HepG2 (cell line): Measurements from ENCODE around the gene PDIA6. TPM values are rescaled to one million over a fixed set of nuclear protein-coding genes. Genes with fewer than 3 reads are reported as not detected.
A peak's percentile ranks its signal among the peaks of the same experiment; 100 is the strongest.

ENCODE experiments used
- ATAC-seq: fragments of 200-7000 bp; cut with Tn5 transposase; 3 replicates; pipeline ENCODE4 v1.9.1; 2020; ENCODE audit warnings: mild to moderate bottlenecking, moderate library complexity
- BruUV-seq: library from RNA; stranded (reverse); fragments of 400-500 nt; replicated peaks from 2 replicates; lab custom pipeline; 2021; lab: Mats Ljungman, UMichigan
- CTCF ChIA-PET: fragments of 300-600 bp; formaldehyde crosslinking; extraction: SDS; loops from one replicate; lab custom pipeline; 2021; ENCODE audit warnings: low total read pairs, inconsistent platforms, low intra/inter-chr PET ratio; lab: Yijun Ruan, JAX
- POLR2A ChIA-PET: fragments of 350-600 bp; sonication (Branson Sonifier 250); formaldehyde crosslinking; loops from one replicate; lab custom pipeline; 2020; ENCODE audit warnings: antibody characterized with exemption, inconsistent platforms; lab: Yijun Ruan, JAX
- DNase-seq: peaks from one replicate; pipeline ENCODE4 v3.0.0-alpha.2; 2015; ENCODE audit warnings: low spot score
- FAIRE-seq: peaks from 3 replicates; lab custom pipeline; 2011; peaks lifted over from hg19 to GRCh38; lab: Jason Lieb, UNC
- H2AFZ ChIP-seq: one replicate; pipeline ENCODE4 v1.6.1; 2011; ENCODE audit warnings: low read length, inconsistent platforms
- H3K27ac ChIP-seq: fragments of 300-600 bp; 3 replicates; pipeline ENCODE4 v1.8.0; 2011; ENCODE audit warnings: mixed run types, mild to moderate bottlenecking, mixed read lengths, low read length, inconsistent platforms; ENCODE audit not compliant: insufficient read depth; ENCODE audit errors: extremely low read length
- H3K27me3 ChIP-seq, 2 experiments: fragments of 200-600 bp in 1 of 2; 2 replicates in 1 of 2; 3 replicates in 1 of 2; pipeline versions ENCODE4 v1.6.0 to v1.8.0; 2011; ENCODE audit warnings: low read length in 2 of 2, mild to moderate bottlenecking in 2 of 2, moderate library complexity in 2 of 2, inconsistent platforms in 1 of 2; ENCODE audit not compliant: insufficient read depth in 2 of 2, control insufficient read depth in 1 of 2
- H3K36me3 ChIP-seq, 2 experiments: fragments of 200-600 bp in 1 of 2; replicated peaks in 1 of 2; 2 replicates in 1 of 2; 3 replicates in 1 of 2; pipeline versions ENCODE4 v1.5.1 to v1.8.0; 2011; ENCODE audit warnings: low read length in 2 of 2, inconsistent platforms in 1 of 2; ENCODE audit not compliant: insufficient read depth in 2 of 2, control insufficient read depth in 1 of 2
- H3K4me1 ChIP-seq: 2 replicates; pipeline ENCODE4 v1.5.1; 2012; ENCODE audit warnings: low read length, inconsistent platforms; ENCODE audit not compliant: insufficient read depth
- H3K4me2 ChIP-seq: 2 replicates; pipeline ENCODE4 v1.6.0; 2011; ENCODE audit warnings: low read depth, low read length, inconsistent platforms
- H3K4me3 ChIP-seq, 3 experiments: fragments of 200-600 bp in 1 of 3; sonication (generic), shearing (Covaris generic) in 1 of 3; replicated peaks in 1 of 3; 2 replicates each; pipeline ENCODE4 v1.5.1; 2011 to 2016; ENCODE audit warnings: low read length in 3 of 3, inconsistent platforms in 2 of 3, low read depth in 2 of 3, mild to moderate bottlenecking in 2 of 3, control low read depth in 1 of 3, mixed read lengths in 1 of 3; ENCODE audit not compliant: insufficient read depth in 1 of 3
- H3K79me2 ChIP-seq: one replicate; pipeline ENCODE4 v1.6.1; 2011; ENCODE audit warnings: low read length, inconsistent platforms; ENCODE audit not compliant: insufficient read depth
- H3K9ac ChIP-seq: 2 replicates; pipeline ENCODE4 v1.6.0; 2011; ENCODE audit warnings: mild to moderate bottlenecking, low read depth, low read length, inconsistent platforms; ENCODE audit not compliant: insufficient read depth
- H3K9me3 ChIP-seq: 2 replicates; pipeline ENCODE4 v1.5.1; 2012; ENCODE audit warnings: mild to moderate bottlenecking, low read length
- H4K20me1 ChIP-seq: 2 replicates; pipeline ENCODE4 v1.6.0; 2011; ENCODE audit warnings: inconsistent platforms, mild to moderate bottlenecking, low read length, moderate library complexity; ENCODE audit not compliant: insufficient read depth
- CBX1 ChIP-seq: IDR thresholded peaks from one replicate; pipeline ENCODE4 v1.6.1; 2016; ENCODE audit warnings: antibody characterized with exemption, low read depth
- ETV5 ChIP-seq: IDR thresholded peaks from 2 replicates; pipeline ENCODE4 v1.6.1; 2018; ENCODE audit warnings: missing biosample characterization, missing genetic modification reagents, inconsistent platforms, borderline replicate concordance
- GPN1 ChIP-seq: sonication (generic); formaldehyde crosslinking; IDR thresholded peaks from 2 replicates; pipeline ENCODE4 v1.5.1; 2020; ENCODE audit warnings: missing genetic modification reagents, borderline replicate concordance
- KDM6A ChIP-seq: IDR thresholded peaks from 2 replicates; pipeline ENCODE4 v1.6.1; 2016; ENCODE audit warnings: low read depth
- MBNL3 ChIP-seq: fragments of 250-450 bp; sonication (Bioruptor Pico); conservative IDR thresholded peaks from 2 replicates; pipeline ENCODE4 v1.8.0; 2022; ENCODE audit warnings: mild to moderate bottlenecking, inconsistent platforms
- MTA3 ChIP-seq: sonication (generic); formaldehyde crosslinking; IDR thresholded peaks from 2 replicates; pipeline ENCODE4 v1.4.0; 2020; ENCODE audit warnings: missing genetic modification reagents
- PRPF4 ChIP-seq: fragments of 200-400 bp; formaldehyde crosslinking; IDR thresholded peaks from 2 replicates; pipeline ENCODE4 v1.6.1; 2016; ENCODE audit warnings: low read length, low read depth; ENCODE audit not compliant: poor library complexity, severe bottlenecking
- RAD21 ChIP-seq: fragments of 450-650 bp; formaldehyde crosslinking; IDR thresholded peaks from 2 replicates; pipeline ENCODE4 v1.5.0; 2020; ENCODE audit warnings: mild to moderate bottlenecking
- SMC3 ChIP-seq: IDR thresholded peaks from 2 replicates; pipeline ENCODE4 v1.6.1; 2011; ENCODE audit warnings: low read length, improper control_type of control experiment
- ZBTB20 ChIP-seq: sonication (generic); formaldehyde crosslinking; IDR thresholded peaks from 2 replicates; pipeline ENCODE4 v1.8.1; 2023; ENCODE audit warnings: missing genetic modification reagents, low read depth, mild to moderate bottlenecking, borderline replicate concordance
- ZBTB38 ChIP-seq: sonication (generic); formaldehyde crosslinking; IDR thresholded peaks from 2 replicates; pipeline ENCODE4 v1.5.1; 2020; ENCODE audit warnings: mild to moderate bottlenecking, missing genetic modification reagents
- ZFP37 ChIP-seq: sonication (generic); formaldehyde crosslinking; IDR thresholded peaks from 2 replicates; pipeline ENCODE4 v1.4.0; 2020; ENCODE audit warnings: missing genetic modification reagents, borderline replicate concordance
- ZNF12 ChIP-seq: sonication (generic); formaldehyde crosslinking; IDR thresholded peaks from 2 replicates; pipeline ENCODE4 v1.5.0; 2020; ENCODE audit warnings: missing genetic modification reagents
- ZNF556 ChIP-seq: sonication (generic); formaldehyde crosslinking; IDR thresholded peaks from 2 replicates; pipeline ENCODE4 v1.4.0; 2020; ENCODE audit warnings: mild to moderate bottlenecking, missing genetic modification reagents, borderline replicate concordance
- ZNF776 ChIP-seq: sonication (generic); formaldehyde crosslinking; IDR thresholded peaks from 2 replicates; pipeline ENCODE4 v1.4.0; 2020; ENCODE audit warnings: mild to moderate bottlenecking, missing genetic modification reagents
- WGBS: methylation state at CpG from one replicate; pipeline ENCODE4 v1.1.6; 2017; ENCODE audit warnings: low lambda C conversion rate; 5-methylcytosine and 5-hydroxymethylcytosine counted together
- in situ Hi-C: cut with HindIII; loops from 2 replicates; pipeline ENCODE4 v1.10.0; 2017; ENCODE audit warnings: low pct_unique_long_range_greater_than_20kb; ENCODE audit not compliant: extremely low pct_ligation_motif_present
- intact Hi-C: fragments of 100-400 bp; cut with micrococcal nuclease; formaldehyde crosslinking; loops from one replicate; pipeline ENCODE4 v1.10.0; 2022; ENCODE audit not compliant: unreplicated experiment
- polyA plus RNA-seq, 8 experiments: library from polyadenylated mRNA; depleted of rRNA in 3 of 8; stranded (reverse) in 7 of 8; unstranded in 1 of 8; fragments of >200 nt; fragmentation: Illumina TruSeq in 4 of 8; extraction: Trizol in 4 of 8; gene quantifications; 2 replicates each; pipeline versions ENCODE4 v1.2.1 to v1.2.3, GENCODE V29; 2011 to 2016; ENCODE audit warnings: low read depth in 4 of 8, missing spikeins in 1 of 8, mixed read lengths in 1 of 8; ENCODE audit not compliant: insufficient read depth in 1 of 8
- total RNA-seq, 5 experiments: library from RNA; depleted of rRNA; stranded (reverse); fragments of >200 nt; fragmentation: Illumina TruSeq; extraction: Trizol; gene quantifications; 2 replicates each; pipeline ENCODE4 v1.2.3, GENCODE V29; 2016; ENCODE audit warnings: low read depth in 1 of 5
- TF ChIP-seq, protein P1 (sequence below): sonication (generic); formaldehyde crosslinking; IDR thresholded peaks from 2 replicates; pipeline ENCODE4 v1.4.0; 2020; ENCODE audit warnings: missing genetic modification reagents
- TF ChIP-seq, protein P2 (sequence below): sonication (generic); formaldehyde crosslinking; IDR thresholded peaks from 2 replicates; pipeline ENCODE4 v1.4.0; 2020; ENCODE audit warnings: missing genetic modification reagents
- TF ChIP-seq, protein P3 (sequence below): sonication (generic); formaldehyde crosslinking; IDR thresholded peaks from 2 replicates; pipeline ENCODE4 v1.8.0; 2022; ENCODE audit warnings: mild to moderate bottlenecking, missing genetic modification reagents, moderate library complexity
- TF ChIP-seq, protein P4 (sequence below): sonication (generic); formaldehyde crosslinking; IDR thresholded peaks from 2 replicates; pipeline ENCODE4 v1.4.0; 2020; ENCODE audit warnings: missing genetic modification reagents, low read depth, mild to moderate bottlenecking, borderline replicate concordance

Gene PDIA6
- total and polyA plus RNA-seq, 2 of the 13 experiments (the other 11 are each of a cell fraction or from before 2014, with no cell fraction given), result 586 to 642 TPM

DNA sequence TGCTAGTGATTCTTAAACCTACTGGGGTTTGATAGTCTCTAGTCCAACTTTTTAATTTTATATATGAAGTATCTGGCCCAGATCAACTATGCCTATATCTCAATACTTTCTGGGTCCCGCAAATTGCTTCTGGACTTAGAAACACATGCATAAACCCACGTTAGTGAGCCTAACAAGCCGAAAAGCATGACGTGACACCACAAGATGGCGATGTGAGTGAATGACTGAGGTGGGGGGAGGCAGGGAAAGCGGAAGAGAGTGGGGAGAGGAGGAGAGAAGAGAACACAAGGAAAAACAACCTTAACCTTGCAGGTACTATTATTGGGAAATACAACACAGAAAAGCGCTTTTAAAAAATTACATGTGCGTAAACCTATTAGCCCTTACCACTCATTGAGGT lies 13.8 kb downstream of the PDIA6 start (continued):
- TF ChIP-seq ZNF556 (CRISPR knock-in tag) (no peak), CBX1 (no peak), KDM6A (CRISPR knock-in tag) (no peak), ZBTB20 (CRISPR knock-in tag) (no peak), RAD21 (no peak), ZBTB38 (CRISPR knock-in tag) (peak; percentile 58; the same call in 1 of the 2 replicates)
- TF ChIP-seq, protein P1, sequence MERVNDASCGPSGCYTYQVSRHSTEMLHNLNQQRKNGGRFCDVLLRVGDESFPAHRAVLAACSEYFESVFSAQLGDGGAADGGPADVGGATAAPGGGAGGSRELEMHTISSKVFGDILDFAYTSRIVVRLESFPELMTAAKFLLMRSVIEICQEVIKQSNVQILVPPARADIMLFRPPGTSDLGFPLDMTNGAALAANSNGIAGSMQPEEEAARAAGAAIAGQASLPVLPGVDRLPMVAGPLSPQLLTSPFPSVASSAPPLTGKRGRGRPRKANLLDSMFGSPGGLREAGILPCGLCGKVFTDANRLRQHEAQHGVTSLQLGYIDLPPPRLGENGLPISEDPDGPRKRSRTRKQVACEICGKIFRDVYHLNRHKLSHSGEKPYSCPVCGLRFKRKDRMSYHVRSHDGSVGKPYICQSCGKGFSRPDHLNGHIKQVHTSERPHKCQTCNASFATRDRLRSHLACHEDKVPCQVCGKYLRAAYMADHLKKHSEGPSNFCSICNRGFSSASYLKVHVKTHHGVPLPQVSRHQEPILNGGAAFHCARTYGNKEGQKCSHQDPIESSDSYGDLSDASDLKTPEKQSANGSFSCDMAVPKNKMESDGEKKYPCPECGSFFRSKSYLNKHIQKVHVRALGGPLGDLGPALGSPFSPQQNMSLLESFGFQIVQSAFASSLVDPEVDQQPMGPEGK (CRISPR knock-in tag), result peak; percentile 64
- TF ChIP-seq, protein P2, sequence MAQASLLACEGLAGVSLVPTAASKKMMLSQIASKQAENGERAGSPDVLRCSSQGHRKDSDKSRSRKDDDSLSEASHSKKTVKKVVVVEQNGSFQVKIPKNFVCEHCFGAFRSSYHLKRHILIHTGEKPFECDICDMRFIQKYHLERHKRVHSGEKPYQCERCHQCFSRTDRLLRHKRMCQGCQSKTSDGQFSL (CRISPR knock-in tag), result peak; percentile 89

DNA sequence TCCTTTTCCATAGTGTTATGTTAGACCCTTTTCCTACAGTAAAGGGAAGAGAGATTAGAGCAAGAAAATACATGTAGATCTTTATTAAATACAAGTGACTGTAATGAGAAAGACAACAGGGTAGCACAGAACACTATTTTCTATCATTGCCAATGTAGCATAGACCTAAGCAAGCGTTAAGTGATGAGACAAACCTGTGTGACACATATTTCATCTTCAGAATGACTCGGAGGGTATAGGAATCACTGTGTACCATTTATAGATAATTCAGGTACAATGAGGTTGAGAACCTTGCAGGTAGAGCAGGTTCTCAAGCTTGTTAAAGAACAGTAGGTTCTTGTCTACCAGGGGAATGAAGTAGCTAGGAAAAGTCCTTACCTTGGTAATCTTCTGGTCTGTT lies 15.9 kb downstream of the PDIA6 start:
- Histone ChIP-seq H3K27me3 (no peaks in the 10 kb centered on the region), H3K4me2 (no peak overlapping the region), H3K4me3 (no peak overlapping the region), H3K36me3 (peaks cover 30 to 85% of the 10 kb centered on the region in 2 experiments), H4K20me1 (peaks cover 40% of the 10 kb centered on the region), H3K9ac (no peak overlapping the region), H3K4me1 (no peaks in the 10 kb centered on the region), H3K9me3 (no peaks in the 10 kb centered on the region), H2AFZ (no peak overlapping the region), H3K27ac (no peak overlapping the region), H3K79me2 (peaks cover 47% of the 10 kb centered on the region)
- no TSS peak for BruUV-seq
- POLR2A ChIA-PET, result no interaction called here
- 95% methylated on average over 2 of the region's 2 CpGs for WGBS
- in situ Hi-C loops, result no loop called here
- ATAC-seq (no peak), FAIRE-seq (no peak), DNase-seq (no peak)
- intact Hi-C loops, result no loop called here
- CTCF ChIA-PET, result no interaction called here
- TF ChIP-seq ZNF12 (CRISPR knock-in tag) (no peak), ZNF776 (no peak), SMC3 (no peak), GPN1 (no peak), ETV5 (CRISPR knock-in tag) (no peak), MBNL3 (CRISPR knock-in tag) (no peak), PRPF4 (no peak), MTA3 (CRISPR knock-in tag) (no peak), ZFP37 (CRISPR knock-in tag) (no peak)
- TF ChIP-seq, protein P3, sequence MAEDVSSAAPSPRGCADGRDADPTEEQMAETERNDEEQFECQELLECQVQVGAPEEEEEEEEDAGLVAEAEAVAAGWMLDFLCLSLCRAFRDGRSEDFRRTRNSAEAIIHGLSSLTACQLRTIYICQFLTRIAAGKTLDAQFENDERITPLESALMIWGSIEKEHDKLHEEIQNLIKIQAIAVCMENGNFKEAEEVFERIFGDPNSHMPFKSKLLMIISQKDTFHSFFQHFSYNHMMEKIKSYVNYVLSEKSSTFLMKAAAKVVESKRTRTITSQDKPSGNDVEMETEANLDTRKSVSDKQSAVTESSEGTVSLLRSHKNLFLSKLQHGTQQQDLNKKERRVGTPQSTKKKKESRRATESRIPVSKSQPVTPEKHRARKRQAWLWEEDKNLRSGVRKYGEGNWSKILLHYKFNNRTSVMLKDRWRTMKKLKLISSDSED, result no peak
- TF ChIP-seq, protein P4, sequence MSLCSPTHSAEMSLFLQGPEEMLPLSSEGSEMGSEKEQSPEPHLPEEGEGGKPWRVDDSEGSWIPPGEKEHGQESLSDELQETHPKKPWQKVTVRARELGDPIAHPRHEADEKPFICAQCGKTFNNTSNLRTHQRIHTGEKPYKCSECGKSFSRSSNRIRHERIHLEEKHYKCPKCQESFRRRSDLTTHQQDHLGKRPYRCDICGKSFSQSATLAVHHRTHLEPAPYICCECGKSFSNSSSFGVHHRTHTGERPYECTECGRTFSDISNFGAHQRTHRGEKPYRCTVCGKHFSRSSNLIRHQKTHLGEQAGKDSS, result no peak
